HG02884 (cell line): ENCODE data around the gene COL13A1.

Experiments
- ATAC-seq: cut with Tn5 transposase; IDR thresholded peaks from one replicate; pipeline ENCODE4 v1.9.1; 2021; ENCODE audit warnings: mild to moderate bottlenecking, moderate library complexity; ENCODE audit not compliant: unreplicated experiment

Gene COL13A1

GRCh38 chr10:70000262-70000661 lies 198.6 kb downstream of the COL13A1 start:
- ATAC-seq: no peak

GRCh38 chr10:70007116-70007820 lies 205.6 kb downstream of the COL13A1 start:
- no peak for ATAC-seq
